ENCODE data around the gene FAM241A. TPM values are rescaled to one million over a fixed set of nuclear protein-coding genes. Genes with fewer than 3 reads are reported as not detected.

Gene FAM241A
- total and polyA plus RNA-seq, 4 donors: 2.7 to 4.2 (median 2.9) TPM

DNA sequence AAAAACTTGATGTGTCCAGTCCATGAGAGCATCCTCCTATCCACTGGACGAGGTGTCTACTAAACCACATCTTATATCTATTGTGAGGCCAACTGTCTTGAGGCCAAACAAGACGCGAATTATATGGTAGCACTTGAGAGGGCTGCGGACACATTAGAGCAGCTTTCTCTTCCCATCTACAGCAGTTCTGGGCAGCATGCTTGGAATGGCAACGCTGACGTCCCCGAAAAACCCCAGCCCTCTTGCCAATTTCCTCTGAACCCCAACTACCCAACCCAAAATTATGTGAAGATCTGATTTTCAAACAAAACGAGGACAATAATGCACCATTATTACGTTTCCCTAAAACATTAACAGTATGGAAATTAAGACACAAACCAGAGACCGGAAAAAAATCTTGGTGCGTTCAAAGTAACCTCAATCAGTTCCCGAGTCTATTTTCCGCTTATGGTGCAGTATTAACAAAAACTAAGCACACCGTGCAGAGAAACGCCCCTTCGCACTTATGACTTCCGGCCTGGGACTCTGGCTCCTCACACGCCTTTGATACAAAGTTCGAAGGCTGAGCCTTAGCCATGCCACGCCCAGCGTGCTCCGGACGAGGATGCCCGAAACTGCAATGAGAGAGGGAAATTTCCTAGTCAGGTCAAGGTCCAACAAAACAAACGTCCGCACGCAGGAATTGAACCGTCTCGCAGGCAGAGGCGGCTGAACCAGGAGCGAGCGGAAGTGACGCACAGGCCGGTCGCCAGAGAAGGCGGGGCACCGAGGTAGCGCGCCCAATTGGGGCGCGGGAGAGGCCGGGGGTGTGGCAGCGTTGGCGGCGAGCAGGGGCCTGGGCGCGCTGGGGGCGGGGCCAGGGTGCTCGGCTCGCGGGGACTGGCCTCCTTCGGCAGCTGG is 85.9 kb downstream of the FAM241A start:
- Histone ChIP-seq H3K4me3 (peak overlapping the region; percentile 99), H3K36me3 (ENCODE audit: control insufficient read depth in 4 of 4, insufficient read depth in 4 of 4, low read length in 4 of 4) (no peaks in the 10 kb centered on the region), H3K9ac (ENCODE audit: insufficient read depth in 1 of 2, low read length in 2 of 2) (peak overlapping the region; percentile 75 to 99), H3K27me3 (ENCODE audit: control insufficient read depth in 3 of 3, insufficient read depth in 3 of 3, low read length in 2 of 3) (no peaks in the 10 kb centered on the region), H3K4me1 (ENCODE audit: control insufficient read depth in 5 of 5, insufficient read depth in 5 of 5, low read length in 5 of 5) (peaks cover 0 to 18% (median 0%) of the 10 kb centered on the region in 5 donors), H3K9me3 (ENCODE audit: control insufficient read depth in 4 of 4, insufficient read depth in 3 of 4, low read length in 3 of 4) (peaks cover 0 to 3% (median 0%) of the 10 kb centered on the region in 4 donors), H3K27ac (ENCODE audit: low read depth in 1 of 2, low read length in 1 of 2) (peak overlapping the region; percentile 94 to 100)
- peak; percentile 98 to 99 (median 99) for DNase-seq
- peak; percentile 99 for ATAC-seq (ENCODE audit: insufficient read depth, low FRiP score)
- TF ChIP-seq, protein P1, sequence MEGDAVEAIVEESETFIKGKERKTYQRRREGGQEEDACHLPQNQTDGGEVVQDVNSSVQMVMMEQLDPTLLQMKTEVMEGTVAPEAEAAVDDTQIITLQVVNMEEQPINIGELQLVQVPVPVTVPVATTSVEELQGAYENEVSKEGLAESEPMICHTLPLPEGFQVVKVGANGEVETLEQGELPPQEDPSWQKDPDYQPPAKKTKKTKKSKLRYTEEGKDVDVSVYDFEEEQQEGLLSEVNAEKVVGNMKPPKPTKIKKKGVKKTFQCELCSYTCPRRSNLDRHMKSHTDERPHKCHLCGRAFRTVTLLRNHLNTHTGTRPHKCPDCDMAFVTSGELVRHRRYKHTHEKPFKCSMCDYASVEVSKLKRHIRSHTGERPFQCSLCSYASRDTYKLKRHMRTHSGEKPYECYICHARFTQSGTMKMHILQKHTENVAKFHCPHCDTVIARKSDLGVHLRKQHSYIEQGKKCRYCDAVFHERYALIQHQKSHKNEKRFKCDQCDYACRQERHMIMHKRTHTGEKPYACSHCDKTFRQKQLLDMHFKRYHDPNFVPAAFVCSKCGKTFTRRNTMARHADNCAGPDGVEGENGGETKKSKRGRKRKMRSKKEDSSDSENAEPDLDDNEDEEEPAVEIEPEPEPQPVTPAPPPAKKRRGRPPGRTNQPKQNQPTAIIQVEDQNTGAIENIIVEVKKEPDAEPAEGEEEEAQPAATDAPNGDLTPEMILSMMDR (IDR thresholded peaks at IDR 0.05; ENCODE audit: control extremely low read depth, extremely low read depth): no peak
- WGBS, 2 donors: 0% methylated on average over 49 to 52 of the region's 52 CpGs

GRCh38 chr4:112231779-112232713 is 86.8 kb downstream of the FAM241A start, which contains the start of gene AP1AR:
Gene AP1AR (plus strand): TSS chr4:112231787. CDS start chr4:112232092, 305 bp downstream.
- no peaks in the 10 kb centered on the region for H3K27me3 ChIP-seq (ENCODE audit: control insufficient read depth in 3 of 3, insufficient read depth in 3 of 3, low read length in 2 of 3)
- H3K9ac ChIP-seq (ENCODE audit: insufficient read depth in 1 of 2, low read length in 2 of 2): peak within 1 kb of the TSS; percentile 82 to 99
- peaks cover 0 to 3% (median 0%) of the 10 kb centered on the region in 4 donors for H3K9me3 ChIP-seq (ENCODE audit: control insufficient read depth in 4 of 4, insufficient read depth in 3 of 4, low read length in 3 of 4)
- peaks cover 0 to 18% (median 0%) of the 10 kb centered on the region in 5 donors for H3K4me1 ChIP-seq (ENCODE audit: control insufficient read depth in 5 of 5, insufficient read depth in 5 of 5, low read length in 5 of 5)
- DNase-seq (peak; percentile 93 to 94 (median 93)), ATAC-seq (ENCODE audit: insufficient read depth, low FRiP score) (peak; percentile 84)
- H3K27ac ChIP-seq (ENCODE audit: low read depth in 1 of 2, low read length in 1 of 2): peak within 1 kb of the TSS; percentile 94 to 100
- TF ChIP-seq, protein P1 (IDR thresholded peaks at IDR 0.05; ENCODE audit: control extremely low read depth, extremely low read depth): no peak
- 0% methylated on average over 48 to 70 of the region's 70 CpGs for WGBS, 2 donors
- H3K4me3 ChIP-seq: peak within 1 kb of the TSS; percentile 99
- H3K36me3 ChIP-seq (ENCODE audit: control insufficient read depth in 4 of 4, insufficient read depth in 4 of 4, low read length in 4 of 4): no peaks in the 10 kb centered on the region

GRCh38 chr4:112234952-112235609 is 89.8 kb downstream of the FAM241A start:
- H3K9me3 ChIP-seq (ENCODE audit: control insufficient read depth in 4 of 4, insufficient read depth in 3 of 4, low read length in 3 of 4): peaks cover 0 to 3% (median 0%) of the 10 kb centered on the region in 4 donors

More at GRCh38 chr4:112234952-112235609, 89.8 kb downstream of the FAM241A start:
- TF ChIP-seq, protein P1 (IDR thresholded peaks at IDR 0.05; ENCODE audit: control extremely low read depth, extremely low read depth): peak; percentile 65
- Histone ChIP-seq H3K27ac (ENCODE audit: low read depth in 1 of 2, low read length in 1 of 2) (no peak overlapping the region), H3K4me1 (ENCODE audit: control insufficient read depth in 5 of 5, insufficient read depth in 5 of 5, low read length in 5 of 5) (peaks cover 0 to 16% (median 0%) of the 10 kb centered on the region in 5 donors), H3K9ac (ENCODE audit: insufficient read depth in 1 of 2, low read length in 2 of 2) (no peak overlapping the region), H3K27me3 (ENCODE audit: control insufficient read depth in 3 of 3, insufficient read depth in 3 of 3, low read length in 2 of 3) (no peaks in the 10 kb centered on the region), H3K4me3 (no peak overlapping the region), H3K36me3 (ENCODE audit: control insufficient read depth in 4 of 4, insufficient read depth in 4 of 4, low read length in 4 of 4) (no peaks in the 10 kb centered on the region)
- 57 to 82% methylated on average over 3 of the region's 3 CpGs for WGBS, 2 donors
- DNase-seq (peak; percentile 68 to 86 (median 82)), ATAC-seq (ENCODE audit: insufficient read depth, low FRiP score) (no peak)

All from lung (tissue), 12 donors.